HG03175 (cell line): ENCODE results near the gene CDH11.

Source experiments
- ATAC-seq: cut with Tn5 transposase; IDR thresholded peaks from one replicate; pipeline ENCODE4 v1.9.1; 2021; ENCODE audit warnings: mild to moderate bottlenecking, moderate library complexity; ENCODE audit not compliant: unreplicated experiment

Gene CDH11

GRCh38 chr16:64983963-64984362 is 137.9 kb downstream of the CDH11 start:
- no peak for ATAC-seq

GRCh38 chr16:64983231-64983630 is 138.6 kb downstream of the CDH11 start:
- no peak for ATAC-seq

DNA sequence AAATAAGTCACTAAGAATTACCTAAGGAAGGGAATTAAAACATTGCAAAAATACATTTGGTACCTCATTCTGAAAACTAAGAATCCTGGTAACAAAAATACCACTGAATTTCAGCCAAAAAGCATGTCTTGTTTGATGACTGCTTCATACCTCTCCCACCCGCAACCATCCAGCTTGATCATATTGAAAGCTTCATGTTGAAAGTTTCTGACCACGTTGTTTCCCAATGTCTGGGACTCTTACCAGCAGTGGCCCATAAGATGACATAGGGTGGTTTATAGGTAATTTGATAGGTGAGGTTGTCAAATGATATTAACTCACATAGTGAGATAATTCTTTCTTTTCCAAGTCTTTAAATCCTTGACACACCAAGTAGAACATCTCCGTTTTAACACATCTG is 139.3 kb downstream of the CDH11 start:
- ATAC-seq, result no peak

GRCh38 chr16:64981568-64982281 is 140.1 kb downstream of the CDH11 start:
- no peak for ATAC-seq

GRCh38 chr16:64977206-64977920 is 144.5 kb downstream of the CDH11 start:
- no peak for ATAC-seq

DNA sequence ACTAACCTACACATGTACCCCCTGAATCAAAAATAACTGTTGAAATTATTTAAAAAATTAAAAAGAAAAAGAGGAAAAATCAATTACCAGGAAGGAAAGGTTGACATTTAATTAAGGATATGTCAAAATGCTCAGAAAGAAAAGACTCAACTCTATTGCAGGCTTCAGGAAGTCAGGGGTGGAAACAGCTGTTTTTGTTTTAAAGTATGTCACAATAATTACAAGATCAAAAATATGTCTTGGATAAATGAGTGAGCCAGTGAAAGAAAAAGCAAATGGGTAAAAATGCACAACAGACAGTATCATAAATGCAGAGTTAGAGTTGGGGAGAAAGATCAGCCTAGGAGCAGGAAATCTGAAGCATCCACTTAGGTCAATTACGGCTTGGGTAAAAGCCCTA is 146.0 kb downstream of the CDH11 start:
- no peak for ATAC-seq

DNA sequence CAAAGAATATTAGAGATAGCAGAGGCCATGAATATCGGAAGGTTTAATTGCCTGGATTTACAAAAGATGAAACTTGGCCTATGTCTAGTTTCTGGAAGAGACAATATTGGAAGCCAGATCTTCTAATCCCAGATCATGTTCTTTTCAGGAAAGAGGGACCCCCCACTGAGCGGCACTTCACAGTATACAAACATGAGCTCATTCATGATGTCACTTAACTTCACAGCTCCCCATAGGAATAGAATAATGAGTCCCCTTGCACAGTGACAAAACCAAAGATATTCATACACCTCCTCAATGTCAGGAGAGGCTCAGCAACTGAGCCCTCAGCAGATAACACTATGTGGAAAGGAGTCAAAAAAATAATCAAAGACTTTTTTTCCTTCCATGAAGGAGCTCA is 147.5 kb downstream of the CDH11 start:
- no peak for ATAC-seq

- ATAC-seq, result no peak
Observed at GRCh38 chr16:64973171-64973570, 148.7 kb downstream of the CDH11 start.

GRCh38 chr16:64971171-64971570 is 150.7 kb downstream of the CDH11 start:
- no peak for ATAC-seq

- no peak for ATAC-seq
Observed at GRCh38 chr16:64969221-64969620, 152.6 kb downstream of the CDH11 start.

DNA sequence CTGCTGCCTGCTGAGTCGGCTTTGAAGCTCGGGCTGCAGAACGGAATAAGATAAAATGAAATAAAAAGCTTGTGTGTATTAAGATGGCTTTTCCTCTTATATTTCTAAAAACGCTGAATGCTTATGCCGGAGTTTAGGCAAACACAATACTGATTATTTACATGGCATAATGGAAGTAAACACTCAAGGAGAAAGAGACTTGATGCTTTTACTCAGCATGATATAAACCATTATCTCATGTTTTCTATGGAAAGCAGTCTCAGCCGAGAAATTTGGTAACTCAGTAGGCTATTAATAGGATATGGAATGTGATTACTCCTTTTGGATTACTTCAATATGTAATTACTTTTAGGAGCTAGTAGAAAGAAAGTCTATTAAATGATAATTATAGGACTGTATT is 153.3 kb downstream of the CDH11 start:
- no peak for ATAC-seq

DNA sequence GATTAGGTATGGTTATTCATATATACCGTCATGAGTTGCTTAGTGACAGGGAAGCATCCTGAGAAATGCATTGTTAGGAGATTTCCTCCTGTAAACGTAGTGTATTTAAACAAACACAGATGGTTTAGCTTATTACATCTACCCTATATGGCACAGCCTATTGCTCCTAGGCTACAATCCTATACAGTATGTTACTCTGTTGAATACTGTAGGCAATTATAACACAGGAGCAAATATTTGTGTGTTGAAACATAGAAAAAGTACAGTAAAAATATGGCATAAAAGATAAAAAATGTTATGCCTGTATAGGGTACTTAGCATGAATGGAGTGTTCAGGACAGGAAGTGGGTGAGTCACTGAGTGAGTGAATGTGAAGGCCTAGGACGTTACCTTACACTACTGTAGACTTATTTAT is 157.7 kb downstream of the CDH11 start:
- ATAC-seq, result no peak

- ATAC-seq, result no peak
Observed at GRCh38 chr16:64962786-64963185, 159.1 kb downstream of the CDH11 start.

GRCh38 chr16:64957246-64957645 is 164.6 kb downstream of the CDH11 start:
- ATAC-seq, result no peak

- no peak for ATAC-seq
Observed at GRCh38 chr16:64952177-64952576, 169.7 kb downstream of the CDH11 start.

DNA sequence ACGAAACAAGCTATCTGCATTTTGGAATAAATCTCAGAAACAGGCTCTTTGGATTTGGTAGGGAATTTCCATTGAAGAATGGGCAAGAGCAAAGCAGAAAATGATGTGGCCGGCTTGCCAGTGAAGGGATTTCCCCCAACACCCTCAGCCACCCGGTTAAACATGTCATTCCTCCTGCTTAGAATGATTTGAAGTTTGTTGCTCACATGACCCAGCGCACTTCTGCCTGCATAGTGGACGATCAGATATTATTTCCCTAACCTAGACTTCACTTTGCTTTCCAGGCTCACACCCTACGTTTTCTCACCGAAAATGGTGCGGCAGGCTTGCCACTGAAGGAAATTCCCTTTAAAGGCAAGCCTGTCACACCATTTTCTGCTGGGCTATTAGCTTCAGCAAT is 170.7 kb downstream of the CDH11 start:
- ATAC-seq, result no peak

DNA sequence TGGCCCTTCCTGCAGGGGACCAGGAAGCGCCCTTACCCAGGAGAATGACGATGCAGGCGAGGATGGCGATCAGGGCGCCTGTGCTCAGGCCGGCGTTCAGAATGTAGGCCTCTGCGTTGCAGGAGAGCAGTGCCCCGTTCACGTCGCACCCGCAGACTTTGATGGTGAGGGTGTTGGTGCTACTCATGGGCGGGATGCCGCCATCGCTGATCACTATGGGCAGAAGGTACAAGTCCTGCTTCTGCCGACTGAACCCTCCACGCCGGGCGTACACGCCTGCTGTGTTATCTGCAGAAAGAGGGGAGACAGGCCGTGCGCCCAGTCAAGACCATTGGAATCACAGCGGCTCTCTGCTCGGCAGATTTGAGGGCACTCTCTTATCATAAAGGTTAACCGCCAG is 171.1 kb downstream of the CDH11 start:
- ATAC-seq, result no peak

- ATAC-seq, result no peak
Observed at GRCh38 chr16:64950262-64950661, 171.6 kb downstream of the CDH11 start.

GRCh38 chr16:64948056-64948455 is 173.8 kb downstream of the CDH11 start:
- ATAC-seq, result no peak

DNA sequence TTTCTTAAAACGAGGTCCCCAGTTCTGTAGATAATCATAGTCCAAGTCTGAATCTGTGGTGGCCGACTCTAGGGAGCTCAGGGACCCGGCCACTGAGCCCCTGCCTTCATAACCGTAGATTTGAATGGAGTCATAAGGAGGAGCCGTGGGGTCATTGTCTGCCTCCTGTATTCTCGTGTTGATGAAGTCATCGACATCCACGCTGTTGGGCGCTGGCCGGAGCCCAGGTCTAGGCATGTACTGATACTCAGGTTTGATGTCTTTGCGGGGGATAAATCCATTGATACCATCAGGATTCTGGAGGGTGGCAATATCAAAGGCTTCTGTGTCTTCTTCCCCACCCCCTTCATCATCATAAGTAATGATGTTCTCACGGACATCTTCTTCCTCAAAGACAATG is 174.2 kb downstream of the CDH11 start:
- no peak for ATAC-seq

GRCh38 chr16:64933885-64934284 is 188.0 kb downstream of the CDH11 start:
- ATAC-seq, result no peak

DNA sequence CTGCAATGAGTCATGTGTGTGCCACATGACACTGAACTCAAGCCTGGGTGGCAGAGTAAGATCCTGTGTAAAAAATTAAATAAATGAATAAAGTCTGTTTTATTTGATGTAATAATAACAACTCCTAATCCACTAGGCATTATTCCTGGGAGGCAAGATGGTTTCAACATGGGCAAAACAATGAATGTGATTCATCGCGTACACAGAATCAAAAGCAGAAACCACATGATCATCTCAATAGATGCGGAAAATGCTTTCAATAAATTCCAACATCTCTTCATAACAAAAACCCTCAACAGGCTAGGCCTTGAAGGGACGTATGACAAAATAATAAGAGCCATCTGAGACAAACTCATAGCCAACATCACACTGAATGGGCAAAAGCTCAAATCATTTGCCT is 195.4 kb downstream of the CDH11 start:
- no peak for ATAC-seq

GRCh38 chr16:64925166-64925565 is 196.7 kb downstream of the CDH11 start:
- ATAC-seq, result no peak
